DND-41 (cell line): ENCODE measurements around the gene FHIT.

Source experiments
- CTCF ChIP-seq: IDR thresholded peaks from 2 replicates; pipeline ENCODE4 v1.5.1; 2012; ENCODE audit warnings: borderline replicate concordance, low read length, moderate library complexity, mild to moderate bottlenecking; ENCODE audit not compliant: poor library complexity, severe bottlenecking; ENCODE audit errors: extremely low read depth
- EZH2 ChIP-seq: IDR thresholded peaks from 3 replicates; pipeline ENCODE4 v1.6.1; 2012; ENCODE audit warnings: borderline replicate concordance, low read depth, mild to moderate bottlenecking, moderate library complexity, low read length, inconsistent platforms; ENCODE audit not compliant: severe bottlenecking

DNA sequence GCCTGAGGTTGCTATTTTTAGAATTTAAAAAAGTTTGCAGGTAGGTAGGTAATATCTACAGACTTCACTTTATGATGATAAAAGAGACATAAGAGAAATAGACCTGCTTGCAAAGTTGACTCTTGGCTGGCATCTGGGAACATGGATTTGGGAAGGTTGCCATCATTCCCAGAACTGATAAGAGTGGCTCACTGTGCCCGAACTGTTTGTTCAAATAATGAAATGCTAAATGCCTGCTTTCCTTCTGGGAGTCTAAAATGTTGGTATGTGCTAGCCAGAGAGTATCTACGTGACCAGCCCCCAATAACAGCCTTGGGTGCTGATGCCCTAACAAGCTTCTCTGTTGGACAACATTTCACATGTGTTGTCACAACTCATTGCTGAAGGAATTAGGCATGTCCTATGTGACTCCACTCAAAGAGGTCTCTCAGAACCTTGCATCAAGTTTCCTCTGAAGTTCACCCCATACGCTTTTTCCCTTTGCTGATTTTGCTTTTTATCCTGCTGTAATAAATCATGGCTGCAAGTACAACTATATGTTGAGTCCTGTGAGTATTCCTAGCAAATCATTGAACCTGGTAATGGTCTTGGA, 95.5 kb downstream of the FHIT start:
- TF ChIP-seq EZH2 (no peak), CTCF (no peak)
